ENCODE results near the gene SLC2A4.

DNA sequence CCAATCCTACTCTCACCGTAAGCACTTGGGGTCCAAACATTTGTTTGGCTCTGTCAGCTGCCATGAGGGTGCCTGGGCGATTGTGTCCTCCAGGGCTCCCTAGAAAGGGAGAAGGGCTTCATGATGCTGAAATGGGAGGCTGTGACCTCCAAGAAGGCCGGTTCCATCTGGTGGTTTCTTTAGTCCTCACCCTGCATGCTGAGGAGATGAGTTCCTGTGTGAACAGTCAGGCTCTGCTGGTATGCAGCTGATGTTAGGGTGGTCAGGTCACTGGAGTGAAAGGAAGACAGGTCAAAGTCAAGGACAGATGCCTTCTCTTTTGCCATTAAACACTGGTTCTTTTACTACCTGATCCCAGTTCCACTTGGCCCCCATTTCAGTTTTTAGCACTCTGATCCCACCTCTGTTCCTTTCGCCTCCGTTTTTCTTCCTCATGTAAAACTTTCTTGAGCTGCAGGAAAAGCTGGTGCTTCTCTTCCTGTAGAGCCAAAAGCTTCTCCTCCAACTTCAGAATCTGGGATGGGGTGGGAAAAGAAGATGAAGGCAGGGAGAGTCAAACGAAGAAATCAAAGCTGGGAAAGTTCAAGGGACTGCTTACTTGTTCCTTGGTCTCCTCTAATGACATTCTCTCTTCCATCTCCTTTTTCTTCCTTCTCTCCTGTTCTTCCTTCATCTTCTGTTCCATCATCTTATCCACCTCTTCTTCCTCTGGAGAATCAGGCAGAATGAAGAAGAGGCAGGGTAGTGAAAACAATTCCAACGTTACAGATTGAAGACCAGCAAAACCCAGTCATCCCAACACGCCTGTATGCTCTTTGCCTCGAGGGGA, 32.6 kb downstream of the SLC2A4 start:
- TF ChIP-seq, protein P1, sequence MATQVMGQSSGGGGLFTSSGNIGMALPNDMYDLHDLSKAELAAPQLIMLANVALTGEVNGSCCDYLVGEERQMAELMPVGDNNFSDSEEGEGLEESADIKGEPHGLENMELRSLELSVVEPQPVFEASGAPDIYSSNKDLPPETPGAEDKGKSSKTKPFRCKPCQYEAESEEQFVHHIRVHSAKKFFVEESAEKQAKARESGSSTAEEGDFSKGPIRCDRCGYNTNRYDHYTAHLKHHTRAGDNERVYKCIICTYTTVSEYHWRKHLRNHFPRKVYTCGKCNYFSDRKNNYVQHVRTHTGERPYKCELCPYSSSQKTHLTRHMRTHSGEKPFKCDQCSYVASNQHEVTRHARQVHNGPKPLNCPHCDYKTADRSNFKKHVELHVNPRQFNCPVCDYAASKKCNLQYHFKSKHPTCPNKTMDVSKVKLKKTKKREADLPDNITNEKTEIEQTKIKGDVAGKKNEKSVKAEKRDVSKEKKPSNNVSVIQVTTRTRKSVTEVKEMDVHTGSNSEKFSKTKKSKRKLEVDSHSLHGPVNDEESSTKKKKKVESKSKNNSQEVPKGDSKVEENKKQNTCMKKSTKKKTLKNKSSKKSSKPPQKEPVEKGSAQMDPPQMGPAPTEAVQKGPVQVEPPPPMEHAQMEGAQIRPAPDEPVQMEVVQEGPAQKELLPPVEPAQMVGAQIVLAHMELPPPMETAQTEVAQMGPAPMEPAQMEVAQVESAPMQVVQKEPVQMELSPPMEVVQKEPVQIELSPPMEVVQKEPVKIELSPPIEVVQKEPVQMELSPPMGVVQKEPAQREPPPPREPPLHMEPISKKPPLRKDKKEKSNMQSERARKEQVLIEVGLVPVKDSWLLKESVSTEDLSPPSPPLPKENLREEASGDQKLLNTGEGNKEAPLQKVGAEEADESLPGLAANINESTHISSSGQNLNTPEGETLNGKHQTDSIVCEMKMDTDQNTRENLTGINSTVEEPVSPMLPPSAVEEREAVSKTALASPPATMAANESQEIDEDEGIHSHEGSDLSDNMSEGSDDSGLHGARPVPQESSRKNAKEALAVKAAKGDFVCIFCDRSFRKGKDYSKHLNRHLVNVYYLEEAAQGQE (IDR thresholded peaks at IDR 0.05; ENCODE audit: unreplicated experiment): no peak
- no peak for TF ChIP-seq POLR2AphosphoS5 (IDR thresholded peaks at IDR 0.05; ENCODE audit: low read depth)
- TF ChIP-seq EZH2phosphoT487 (IDR thresholded peaks at IDR 0.05; ENCODE audit: unreplicated experiment): no peak
- TF ChIP-seq, protein P2, sequence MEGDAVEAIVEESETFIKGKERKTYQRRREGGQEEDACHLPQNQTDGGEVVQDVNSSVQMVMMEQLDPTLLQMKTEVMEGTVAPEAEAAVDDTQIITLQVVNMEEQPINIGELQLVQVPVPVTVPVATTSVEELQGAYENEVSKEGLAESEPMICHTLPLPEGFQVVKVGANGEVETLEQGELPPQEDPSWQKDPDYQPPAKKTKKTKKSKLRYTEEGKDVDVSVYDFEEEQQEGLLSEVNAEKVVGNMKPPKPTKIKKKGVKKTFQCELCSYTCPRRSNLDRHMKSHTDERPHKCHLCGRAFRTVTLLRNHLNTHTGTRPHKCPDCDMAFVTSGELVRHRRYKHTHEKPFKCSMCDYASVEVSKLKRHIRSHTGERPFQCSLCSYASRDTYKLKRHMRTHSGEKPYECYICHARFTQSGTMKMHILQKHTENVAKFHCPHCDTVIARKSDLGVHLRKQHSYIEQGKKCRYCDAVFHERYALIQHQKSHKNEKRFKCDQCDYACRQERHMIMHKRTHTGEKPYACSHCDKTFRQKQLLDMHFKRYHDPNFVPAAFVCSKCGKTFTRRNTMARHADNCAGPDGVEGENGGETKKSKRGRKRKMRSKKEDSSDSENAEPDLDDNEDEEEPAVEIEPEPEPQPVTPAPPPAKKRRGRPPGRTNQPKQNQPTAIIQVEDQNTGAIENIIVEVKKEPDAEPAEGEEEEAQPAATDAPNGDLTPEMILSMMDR (conservative IDR thresholded peaks at IDR 0.05; ENCODE audit: low read depth in 2 of 2): no peak
- no peak for TF ChIP-seq EZH2 (IDR thresholded peaks at IDR 0.05; ENCODE audit: low read depth, unreplicated experiment)

All from GM23338 (cell line).